Loucy (cell line): Measurements from ENCODE around the gene TAS1R2.

Experiments
- CTCF ChIP-seq: fragments of 200-600 bp; sonication (generic); conservative IDR thresholded peaks from 2 replicates; pipeline ENCODE4 v1.5.1; 2014; ENCODE audit warnings: mild to moderate bottlenecking, antibody characterized with exemption, low read length
- EZH2phosphoT487 ChIP-seq: fragments of 200-600 bp; IDR thresholded peaks from 2 replicates; pipeline ENCODE4 v1.6.1; 2018; ENCODE audit warnings: antibody characterized with exemption, mild to moderate bottlenecking, moderate library complexity, borderline replicate concordance

- TF ChIP-seq CTCF = no peak
- TF ChIP-seq EZH2phosphoT487 = no peak
These were observed 43.2 kb upstream of the TAS1R2 start, which contains the start of gene ALDH4A1 for GRCh38 chr1:18902523-18903290.
